GM12864 (cell line): ENCODE measurements around the gene SHCBP1L.

Experiments used
- DNase-seq: peaks from one replicate; pipeline ENCODE4 v3.0.0-alpha.2; 2011; ENCODE audit warnings: low read depth
- H3K4me3 ChIP-seq: 2 replicates; pipeline ENCODE4 v1.5.1; 2011; ENCODE audit warnings: mild to moderate bottlenecking, low read depth, low read length, control low read depth
- TF ChIP-seq, protein P1 (sequence below): IDR thresholded peaks from 2 replicates; pipeline ENCODE4 v1.5.1; 2011; ENCODE audit warnings: low read depth, mild to moderate bottlenecking, moderate library complexity, low read length, control low read depth, inconsistent platforms; ENCODE audit errors: missing control alignments

SHCBP1L gene

DNA sequence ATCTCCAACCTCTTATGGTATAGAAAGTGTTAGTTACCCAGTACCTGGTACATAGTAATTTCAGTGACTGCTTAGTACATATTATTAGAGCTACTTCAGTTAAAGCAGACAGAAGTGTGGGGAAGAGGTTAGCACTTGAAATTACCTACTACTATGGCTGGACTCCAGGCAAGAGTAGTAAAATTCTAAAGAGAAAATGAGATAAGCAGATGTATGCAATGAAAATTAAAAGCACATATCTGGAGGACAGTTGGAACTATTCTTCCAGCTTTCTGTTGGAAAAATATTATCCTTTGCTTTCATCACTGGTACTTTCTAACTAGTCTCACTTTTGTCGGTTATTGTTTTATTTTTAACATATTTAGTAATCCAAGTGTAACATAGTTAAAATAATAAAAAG lies 90.1 kb downstream of the SHCBP1L start:
- H3K4me3 ChIP-seq: no peak overlapping the region
- TF ChIP-seq, protein P1, sequence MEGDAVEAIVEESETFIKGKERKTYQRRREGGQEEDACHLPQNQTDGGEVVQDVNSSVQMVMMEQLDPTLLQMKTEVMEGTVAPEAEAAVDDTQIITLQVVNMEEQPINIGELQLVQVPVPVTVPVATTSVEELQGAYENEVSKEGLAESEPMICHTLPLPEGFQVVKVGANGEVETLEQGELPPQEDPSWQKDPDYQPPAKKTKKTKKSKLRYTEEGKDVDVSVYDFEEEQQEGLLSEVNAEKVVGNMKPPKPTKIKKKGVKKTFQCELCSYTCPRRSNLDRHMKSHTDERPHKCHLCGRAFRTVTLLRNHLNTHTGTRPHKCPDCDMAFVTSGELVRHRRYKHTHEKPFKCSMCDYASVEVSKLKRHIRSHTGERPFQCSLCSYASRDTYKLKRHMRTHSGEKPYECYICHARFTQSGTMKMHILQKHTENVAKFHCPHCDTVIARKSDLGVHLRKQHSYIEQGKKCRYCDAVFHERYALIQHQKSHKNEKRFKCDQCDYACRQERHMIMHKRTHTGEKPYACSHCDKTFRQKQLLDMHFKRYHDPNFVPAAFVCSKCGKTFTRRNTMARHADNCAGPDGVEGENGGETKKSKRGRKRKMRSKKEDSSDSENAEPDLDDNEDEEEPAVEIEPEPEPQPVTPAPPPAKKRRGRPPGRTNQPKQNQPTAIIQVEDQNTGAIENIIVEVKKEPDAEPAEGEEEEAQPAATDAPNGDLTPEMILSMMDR: no peak
- DNase-seq: no peak

DNA sequence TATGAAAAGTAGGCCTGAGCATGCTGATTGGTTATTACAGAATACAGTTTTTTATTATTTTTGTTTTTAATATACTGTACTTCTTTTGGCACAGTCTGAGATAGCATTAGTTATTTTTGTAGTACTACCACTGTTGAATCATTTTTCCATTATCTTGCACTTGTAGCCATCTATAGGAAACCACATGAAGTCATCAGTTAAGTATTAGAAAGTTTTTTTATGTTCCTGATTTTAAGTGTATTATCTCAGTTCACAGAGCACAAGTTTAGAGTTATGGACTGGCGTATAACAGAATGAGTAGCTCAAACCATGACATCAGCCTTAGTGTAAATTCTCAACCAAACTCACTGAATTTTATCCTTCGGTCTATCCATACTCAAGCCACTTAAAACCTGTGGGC lies 91.0 kb downstream of the SHCBP1L start:
- no peak for DNase-seq
- TF ChIP-seq, protein P1: no peak
- no peak overlapping the region for H3K4me3 ChIP-seq

DNA sequence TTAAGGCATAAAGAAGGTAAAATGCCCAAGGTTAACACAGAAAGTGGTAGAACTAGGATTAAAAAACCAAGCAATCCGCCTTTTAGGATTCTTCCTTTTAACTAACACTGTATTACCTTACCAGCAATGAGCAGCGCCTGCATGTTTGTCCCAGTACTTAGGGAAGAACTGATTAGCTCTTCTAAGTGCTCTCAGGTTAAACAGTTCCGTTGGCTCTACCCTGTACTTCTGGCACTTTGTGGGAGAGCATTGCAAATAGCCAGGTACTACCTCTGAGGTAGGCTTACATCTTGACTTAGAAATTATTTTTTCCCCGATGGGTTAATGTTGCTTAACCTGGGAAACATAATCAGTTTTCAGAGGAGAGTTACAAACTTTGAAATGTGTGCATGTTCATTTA lies 92.3 kb downstream of the SHCBP1L start:
- TF ChIP-seq, protein P1: no peak
- DNase-seq: no peak
- no peak overlapping the region for H3K4me3 ChIP-seq

DNA sequence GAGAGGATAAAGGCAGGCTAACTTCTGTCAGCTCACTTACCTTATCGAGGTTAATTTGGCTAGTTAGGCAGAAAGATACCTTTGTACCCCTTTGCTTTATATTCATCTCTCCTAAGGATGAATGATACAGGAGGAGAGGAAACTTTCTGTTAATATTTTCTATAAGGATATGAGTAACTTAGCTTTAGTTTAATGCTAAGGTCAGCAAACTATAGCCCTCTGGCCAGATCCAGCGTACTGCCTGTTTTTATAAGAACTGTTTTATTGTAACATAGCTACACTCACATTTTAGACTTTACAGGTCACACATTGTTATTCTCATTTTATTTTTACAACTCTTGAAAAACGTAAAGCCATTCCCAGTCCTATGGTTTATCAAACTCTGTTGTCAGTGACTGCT lies 95.8 kb downstream of the SHCBP1L start:
- no peak overlapping the region for H3K4me3 ChIP-seq
- DNase-seq: no peak
- TF ChIP-seq, protein P1: no peak

DNA sequence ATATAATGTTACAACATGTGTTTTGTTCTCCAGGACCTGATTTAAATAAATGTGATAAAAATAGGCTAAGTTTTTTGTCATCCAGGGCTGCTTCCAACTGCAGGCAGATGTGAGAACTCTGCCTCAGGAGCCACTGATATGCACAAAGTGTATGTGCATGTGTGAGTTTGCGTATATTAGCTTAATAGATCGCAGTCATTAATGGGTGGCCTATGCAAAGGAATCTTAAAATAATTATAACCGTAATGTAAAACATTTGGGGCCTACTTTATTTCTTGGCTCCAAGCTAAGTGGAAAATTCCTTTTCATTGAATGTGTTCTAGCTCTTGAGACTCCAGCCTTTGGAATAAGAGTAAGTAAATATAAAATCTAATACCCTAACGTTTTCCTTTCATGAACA lies 97.1 kb downstream of the SHCBP1L start:
- TF ChIP-seq, protein P1: no peak
- no peak overlapping the region for H3K4me3 ChIP-seq
- DNase-seq: no peak

DNA sequence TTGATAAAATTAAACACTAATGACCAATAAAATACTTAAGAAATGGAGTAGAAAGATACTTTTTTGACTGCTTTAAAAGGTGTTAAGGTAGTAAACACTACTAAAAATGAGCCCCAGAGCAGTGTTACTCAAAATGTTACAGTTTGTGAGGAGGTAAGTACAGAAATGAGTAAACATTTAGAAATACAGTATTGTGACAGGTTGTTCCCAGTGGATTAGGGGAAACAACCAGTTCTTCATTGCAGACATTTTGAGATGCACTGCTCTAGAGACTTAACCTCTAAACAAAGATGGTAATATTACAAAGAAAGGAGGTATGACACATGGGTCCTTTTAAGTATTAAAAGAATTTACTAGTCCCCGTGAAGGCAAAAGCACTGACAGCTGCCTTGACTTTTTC lies 101.1 kb downstream of the SHCBP1L start:
- no peak for DNase-seq
- TF ChIP-seq, protein P1: no peak
- no peak overlapping the region for H3K4me3 ChIP-seq

DNA sequence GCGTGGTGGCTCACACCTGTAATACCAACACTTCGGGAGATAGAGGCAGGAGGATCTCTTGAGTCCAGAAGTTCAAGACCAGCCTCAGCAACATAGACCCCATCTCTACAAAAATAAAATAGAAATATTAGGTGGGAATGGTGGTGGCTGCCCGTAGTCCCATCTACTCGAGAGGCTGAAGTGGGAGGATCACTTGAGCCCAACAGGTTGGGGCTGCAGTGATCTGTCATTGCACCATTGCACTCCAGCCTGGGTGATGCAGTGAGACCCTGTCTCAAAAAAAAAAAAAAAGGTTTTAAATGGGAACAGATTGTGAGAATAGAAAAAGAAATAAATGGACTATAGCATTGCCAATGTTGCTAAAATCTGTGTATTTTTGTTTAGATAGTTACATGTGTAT lies 102.6 kb downstream of the SHCBP1L start:
- DNase-seq: no peak
- no peak overlapping the region for H3K4me3 ChIP-seq
- TF ChIP-seq, protein P1: no peak
